T-helper 22 cell (primary cell): Measurements from ENCODE around the gene RAPGEFL1.
"Not testable (repeated sequence)": the region's sequence is repeated elsewhere in the genome, so short reads cannot be mapped to it uniquely, and the experiment has no call there.

ENCODE experiments used
- DNase-seq: peaks from one replicate; pipeline ENCODE4 v3.0.0-alpha.2; 2020; ENCODE audit warnings: low read depth

RAPGEFL1 gene

GRCh38 chr17:40209404-40210093 is 32.3 kb downstream of the RAPGEFL1 start:
- DNase-seq = no peak

DNA sequence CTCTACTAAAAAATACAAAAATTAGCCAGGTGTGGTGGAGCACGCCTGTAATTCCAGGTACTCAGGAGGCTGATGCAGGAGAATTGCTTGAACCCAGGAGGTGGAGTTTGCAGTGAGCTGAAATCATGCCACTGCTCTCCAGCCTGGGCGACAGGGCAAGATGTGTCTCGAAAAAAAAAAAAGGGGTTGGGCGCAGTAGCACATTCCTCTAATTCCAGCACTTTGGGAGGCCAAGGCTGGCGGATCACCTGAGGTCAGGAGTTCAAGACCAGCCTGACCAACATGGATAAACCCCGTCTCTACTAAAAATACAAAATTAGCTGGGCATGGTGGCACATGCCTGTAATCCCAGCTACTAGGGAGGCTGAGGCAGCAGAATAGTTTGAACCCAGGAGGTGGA is 36.6 kb downstream of the RAPGEFL1 start:
- not testable (repeated sequence) for DNase-seq

DNA sequence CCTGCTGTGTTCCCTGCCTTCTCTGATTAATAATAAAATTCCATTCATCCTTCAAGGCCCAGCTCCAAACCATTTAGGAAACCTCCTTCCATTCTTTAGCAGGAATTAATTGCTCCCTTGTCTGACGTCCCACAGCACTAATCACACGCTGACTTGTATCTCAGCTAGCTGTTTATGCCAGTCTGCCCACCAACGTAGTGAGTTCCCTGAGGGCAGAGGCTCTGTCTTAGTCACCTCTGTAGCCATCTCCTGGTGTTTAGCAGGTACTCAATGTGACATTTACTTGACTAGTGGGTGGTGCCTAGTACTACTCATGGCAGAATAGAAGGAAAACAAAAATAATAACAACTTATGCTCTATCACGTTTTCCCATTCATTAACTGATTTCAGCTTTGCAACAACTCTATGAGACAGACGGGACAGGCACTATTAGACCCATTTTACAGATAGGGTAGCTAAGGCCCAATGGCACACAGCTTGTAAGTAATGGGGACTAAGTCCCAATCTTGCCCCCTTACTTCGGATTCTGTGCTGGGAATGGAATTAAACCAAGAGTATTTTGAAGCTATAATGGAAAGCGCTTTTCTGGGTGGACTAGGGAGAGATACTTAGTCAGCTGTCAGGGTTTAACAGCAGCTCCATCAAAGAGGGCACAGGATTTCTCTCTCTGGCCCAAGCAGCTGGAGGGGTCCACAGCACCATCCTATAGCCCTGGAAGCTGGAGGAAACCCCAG is 40.9 kb downstream of the RAPGEFL1 start:
- DNase-seq = no peak

GRCh38 chr17:40218740-40219593 is 41.7 kb downstream of the RAPGEFL1 start, which contains the start of gene WIPF2:
Gene WIPF2 (plus strand): TSS chr17:40219304. CDS start chr17:40256460, 37,156 bp downstream.
- DNase-seq = peak; percentile 95

GRCh38 chr17:40219594-40220338 is 42.5 kb downstream of the RAPGEFL1 start:
- DNase-seq = no peak

DNA sequence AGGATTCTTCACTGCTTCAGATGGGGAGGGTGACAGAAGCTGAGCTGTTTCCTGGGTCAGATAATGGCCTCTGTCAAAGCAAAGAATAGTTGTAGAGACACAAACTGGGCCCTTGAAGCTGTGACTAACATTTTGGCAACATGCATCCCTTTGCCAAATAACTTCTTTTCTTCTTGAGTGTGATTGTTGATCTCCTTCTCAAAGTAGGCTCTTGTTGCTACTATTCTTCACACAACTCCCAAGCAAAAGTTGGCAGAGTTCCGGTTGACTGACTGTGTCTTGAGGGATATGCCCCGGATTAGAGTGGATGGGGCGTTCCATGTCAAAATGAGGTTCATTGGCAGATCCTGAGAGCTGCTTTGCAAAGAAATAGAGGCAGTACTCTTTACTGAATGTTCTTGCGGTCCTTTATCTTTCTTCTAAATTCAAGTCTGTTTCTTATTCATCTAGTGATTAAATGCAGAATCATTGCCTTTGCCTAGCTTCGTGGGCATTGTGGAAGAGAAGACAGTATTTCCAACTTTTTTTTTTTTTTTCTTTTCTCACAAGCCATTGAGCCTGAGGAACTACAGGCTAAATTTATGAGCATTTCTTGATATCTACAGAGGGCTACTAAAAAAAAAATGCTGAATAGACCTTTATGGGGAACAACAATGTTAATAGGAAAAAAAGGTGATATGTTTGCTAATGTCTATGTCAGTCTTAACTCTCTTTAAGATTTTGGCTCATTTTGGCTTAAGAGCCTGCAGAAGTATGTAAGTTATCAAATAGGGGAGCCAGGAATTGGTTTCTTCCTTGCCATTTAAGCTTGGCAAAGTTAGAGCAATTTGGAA is 47.7 kb downstream of the RAPGEFL1 start:
- DNase-seq = no peak

GRCh38 chr17:40229146-40229545 is 51.9 kb downstream of the RAPGEFL1 start:
- not testable (repeated sequence) for DNase-seq

DNA sequence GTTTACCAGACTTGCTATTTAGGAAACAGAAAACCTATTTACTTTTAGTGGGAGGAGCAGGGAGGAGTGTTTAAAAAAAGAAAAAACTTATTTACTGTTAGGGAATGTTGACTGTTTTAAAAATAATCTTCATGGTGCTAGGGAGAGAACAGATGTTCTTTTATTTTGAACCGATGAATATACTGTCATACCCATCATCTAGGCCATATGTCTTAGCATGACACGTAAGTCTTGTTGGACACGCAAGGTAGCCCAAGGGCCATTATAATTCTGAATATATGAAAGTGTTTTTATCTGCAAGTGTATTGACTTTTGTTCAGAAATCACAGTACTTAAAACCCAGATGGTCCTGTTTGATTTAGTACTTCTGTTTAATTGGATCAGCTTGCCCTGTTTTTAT is 53.4 kb downstream of the RAPGEFL1 start:
- no peak for DNase-seq

GRCh38 chr17:40231928-40232327 is 54.7 kb downstream of the RAPGEFL1 start:
- DNase-seq = not testable (repeated sequence)

DNA sequence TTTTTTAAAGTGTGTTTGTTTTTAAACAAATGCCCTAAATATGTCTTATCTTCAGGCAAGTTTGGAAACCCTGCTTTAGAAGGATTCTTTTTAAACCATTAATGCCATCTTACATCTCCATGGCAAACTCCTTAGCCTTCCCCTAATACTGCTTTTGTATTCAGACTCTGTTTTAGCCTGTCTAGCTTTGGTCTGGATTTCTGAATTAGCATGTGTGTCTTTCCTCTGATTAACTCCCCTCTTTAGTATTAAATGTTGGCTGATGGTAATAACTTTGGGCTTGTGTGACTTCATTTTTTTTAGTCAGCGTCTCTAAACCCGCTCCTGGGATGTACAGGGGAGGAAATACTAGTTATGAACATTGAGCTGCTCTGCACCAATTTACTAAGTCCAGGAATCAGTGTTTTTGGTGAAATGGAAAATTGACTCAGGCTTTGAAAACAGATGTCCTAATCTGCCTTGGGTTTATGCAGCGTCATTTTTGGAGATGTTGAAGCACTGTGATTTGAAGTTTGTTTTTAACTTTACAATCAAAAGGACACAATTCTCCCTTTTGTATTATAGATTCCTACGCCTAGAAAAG is 64.1 kb downstream of the RAPGEFL1 start:
- no peak for DNase-seq

DNA sequence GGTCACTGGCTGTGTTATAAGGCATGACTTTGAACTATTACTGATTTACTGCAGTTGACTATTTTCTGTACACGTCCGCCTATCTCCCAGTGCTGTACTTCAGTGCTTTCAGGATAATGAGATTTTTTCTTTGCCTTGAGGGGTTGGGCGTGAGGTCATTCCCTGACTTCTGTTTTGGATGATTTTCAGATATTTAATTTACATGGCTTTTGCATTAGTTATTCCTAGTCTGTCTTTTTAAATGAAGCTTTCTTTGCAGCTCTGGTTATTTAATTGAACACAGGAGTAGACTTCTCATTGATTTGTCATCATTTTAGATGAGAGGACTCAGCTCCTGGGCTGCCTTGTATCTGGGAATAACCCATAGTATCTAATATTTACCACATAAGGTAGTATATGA is 65.5 kb downstream of the RAPGEFL1 start:
- DNase-seq = no peak

DNA sequence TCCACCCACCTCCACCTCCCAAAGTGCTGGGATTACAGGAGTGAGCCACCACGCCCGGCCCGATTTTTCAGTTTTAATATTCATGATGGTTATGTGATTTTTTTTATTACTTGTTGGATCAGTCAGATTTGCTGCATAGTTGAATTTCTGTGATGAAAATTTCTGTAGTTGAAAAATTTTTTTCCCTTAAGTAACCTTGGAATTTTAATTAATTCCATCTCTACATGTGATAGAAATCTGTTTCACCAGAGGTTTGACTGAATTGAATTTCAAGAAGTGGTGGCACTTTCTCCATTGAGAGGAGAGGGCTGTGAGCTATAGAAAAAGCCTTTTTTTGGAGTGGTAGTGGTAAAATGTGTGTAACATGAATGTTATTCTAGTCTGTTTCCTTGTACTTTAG is 66.5 kb downstream of the RAPGEFL1 start:
- DNase-seq = no peak

GRCh38 chr17:40244255-40244654 is 67.0 kb downstream of the RAPGEFL1 start:
- DNase-seq = no peak
